H1 (cell line): ENCODE results near the gene GATAD2B. TPM values are rescaled to one million over a fixed set of nuclear protein-coding genes. Genes with fewer than 3 reads are reported as not detected.

ENCODE experiments used
- CTCF ChIA-PET: fragments of 300-600 bp; sonication (Branson Sonifier 250); formaldehyde crosslinking; loops from one replicate; lab custom pipeline; 2021; ENCODE audit not compliant: partially characterized antibody; lab: Charles Lee
- POLR2A ChIA-PET: fragments of 300-600 bp; sonication (Branson Sonifier 250); formaldehyde crosslinking; loops from one replicate; lab custom pipeline; 2021; ENCODE audit warnings: inconsistent platforms; ENCODE audit not compliant: partially characterized antibody; lab: Charles Lee
- DNase-seq, 2 experiments: peaks; one replicate each; pipeline versions ENCODE4 v3.0.0 to v3.0.0-alpha.2; 2010 to 2022; ENCODE audit warnings: low spot score in 2 of 2, low read depth in 1 of 2, mixed read lengths in 1 of 2
- FAIRE-seq: peaks from 2 replicates; lab custom pipeline; 2011; peaks lifted over from hg19 to GRCh38; lab: Jason Lieb, UNC
- H2AFZ ChIP-seq: 2 replicates; pipeline ENCODE4 v1.8.1; 2012; ENCODE audit warnings: low read length, inconsistent platforms
- H2AK5ac ChIP-seq: 2 replicates; pipeline ENCODE4 v1.6.1; 2013; ENCODE audit warnings: low read depth, low read length
- H2BK120ac ChIP-seq: replicated peaks from 2 replicates; pipeline ENCODE3; 2013; ENCODE audit warnings: low read depth, low read length, inconsistent platforms
- H2BK12ac ChIP-seq: 2 replicates; pipeline ENCODE4 v1.6.1; 2013; ENCODE audit warnings: low read depth, low read length
- H2BK15ac ChIP-seq: 2 replicates; pipeline ENCODE4 v1.6.1; 2013; ENCODE audit warnings: low read length
- H2BK20ac ChIP-seq: 2 replicates; pipeline ENCODE4 v1.6.1; 2013; ENCODE audit warnings: low read length
- H2BK5ac ChIP-seq: 2 replicates; pipeline ENCODE4 v1.6.1; 2013; ENCODE audit warnings: low read depth, low read length
- H3K14ac ChIP-seq: 2 replicates; pipeline ENCODE4 v1.6.1; 2013; ENCODE audit warnings: inconsistent platforms; ENCODE audit not compliant: insufficient read length
- H3K18ac ChIP-seq: 2 replicates; pipeline ENCODE4 v1.6.1; 2013; ENCODE audit warnings: low read length; ENCODE audit errors: extremely low read depth
- H3K23ac ChIP-seq: 2 replicates; pipeline ENCODE4 v1.6.1; 2013; ENCODE audit warnings: inconsistent platforms; ENCODE audit not compliant: insufficient read length
- H3K23me2 ChIP-seq: 2 replicates; pipeline ENCODE4 v1.6.1; 2013; ENCODE audit warnings: low read depth, low read length
- H3K27ac ChIP-seq: 2 replicates; pipeline ENCODE4 v1.6.1; 2011; ENCODE audit warnings: low read depth, low read length, inconsistent platforms
- H3K27me3 ChIP-seq, 4 experiments: replicated peaks in 1 of 4; 1 replicate in 1 of 4; 2 replicates in 3 of 4; pipeline versions ENCODE4 v1.6.1 to v1.8.1; 2011 to 2013; ENCODE audit warnings: low read length in 3 of 4, mild to moderate bottlenecking in 3 of 4, inconsistent platforms in 2 of 4, mixed read lengths in 2 of 4, moderate library complexity in 1 of 4; ENCODE audit not compliant: control insufficient read depth in 3 of 4, insufficient read depth in 3 of 4; ENCODE audit errors: extremely low read depth in 1 of 4
- H3K36me3 ChIP-seq, 4 experiments: 2 replicates each; pipeline versions ENCODE4 v1.6.1 to v1.8.1; 2011 to 2013; ENCODE audit warnings: mild to moderate bottlenecking in 4 of 4, low read length in 3 of 4, moderate library complexity in 2 of 4, control low read depth in 1 of 4, inconsistent platforms in 1 of 4; ENCODE audit not compliant: insufficient read depth in 4 of 4, control insufficient read depth in 2 of 4
- H3K4ac ChIP-seq: replicated peaks from 2 replicates; pipeline ENCODE3; 2013; ENCODE audit warnings: low read length, low read depth, mixed read lengths, inconsistent platforms; ENCODE audit not compliant: insufficient read length
- H3K4me1 ChIP-seq, 4 experiments: replicated peaks in 1 of 4; 1 replicate in 1 of 4; 2 replicates in 3 of 4; pipeline versions ENCODE4 v1.6.1 to v1.8.1; 2011 to 2013; ENCODE audit warnings: low read length in 3 of 4, inconsistent platforms in 2 of 4, mixed read lengths in 1 of 4; ENCODE audit not compliant: insufficient read depth in 4 of 4, control insufficient read depth in 3 of 4
- H3K4me2 ChIP-seq, 2 experiments: 2 replicates each; pipeline versions ENCODE4 v1.6.1 to v1.8.1; 2011 to 2013; ENCODE audit warnings: low read depth in 2 of 2, low read length in 2 of 2, control low read depth in 1 of 2, inconsistent platforms in 1 of 2, mild to moderate bottlenecking in 1 of 2; ENCODE audit not compliant: insufficient read depth in 1 of 2
- H3K4me3 ChIP-seq, 4 experiments: fragments of 200-600, 300-600 bp in 1 of 4; sonication (generic), shearing (Covaris generic), sonication (Bioruptor Twin) in 1 of 4; 2 replicates each; pipeline versions ENCODE4 v1.5.1 to v1.8.1; 2011 to 2016; ENCODE audit warnings: low read length in 4 of 4, low read depth in 3 of 4, control low read depth in 2 of 4, inconsistent platforms in 2 of 4, mild to moderate bottlenecking in 2 of 4, mixed read lengths in 1 of 4, moderate library complexity in 1 of 4; ENCODE audit not compliant: insufficient read depth in 2 of 4; ENCODE audit errors: extremely low read depth in 1 of 4
- H3K56ac ChIP-seq: replicated peaks from 2 replicates; pipeline ENCODE3; 2013; ENCODE audit warnings: low read depth, mild to moderate bottlenecking, mixed read lengths, low read length, inconsistent platforms; ENCODE audit not compliant: insufficient read length
- H3K79me1 ChIP-seq: 2 replicates; pipeline ENCODE4 v1.6.1; 2013; ENCODE audit warnings: low read depth, low read length, control low read depth
- H3K79me2 ChIP-seq, 2 experiments: 2 replicates each; pipeline versions ENCODE4 v1.6.1 to v1.8.1; 2012 to 2013; ENCODE audit warnings: low read length in 2 of 2, mild to moderate bottlenecking in 2 of 2, inconsistent platforms in 1 of 2; ENCODE audit not compliant: insufficient read depth in 2 of 2, control insufficient read depth in 1 of 2
- H3K9ac ChIP-seq, 4 experiments: replicated peaks in 1 of 4; 1 replicate in 1 of 4; 2 replicates in 3 of 4; pipeline versions ENCODE4 v1.6.1 to v1.8.1; 2011 to 2013; ENCODE audit warnings: low read depth in 3 of 4, low read length in 3 of 4, control low read depth in 2 of 4, mild to moderate bottlenecking in 2 of 4, moderate library complexity in 2 of 4, inconsistent platforms in 1 of 4; ENCODE audit errors: extremely low read depth in 1 of 4
- H3K9me3 ChIP-seq, 2 experiments: 2 replicates each; pipeline versions ENCODE4 v1.6.1 to v1.8.1; 2012 to 2013; ENCODE audit warnings: mild to moderate bottlenecking in 2 of 2, moderate library complexity in 2 of 2, control low read depth in 1 of 2, inconsistent platforms in 1 of 2, low read depth in 1 of 2, low read length in 1 of 2, mixed read lengths in 1 of 2; ENCODE audit not compliant: insufficient read depth in 2 of 2
- H4K20me1 ChIP-seq, 2 experiments: replicated peaks in 1 of 2; 2 replicates each; pipeline versions ENCODE3 to v1.8.1; 2011 to 2013; ENCODE audit warnings: inconsistent platforms in 2 of 2, low read length in 2 of 2, mild to moderate bottlenecking in 1 of 2; ENCODE audit not compliant: insufficient read depth in 2 of 2, control insufficient read depth in 1 of 2
- H4K5ac ChIP-seq: 2 replicates; pipeline ENCODE4 v1.6.1; 2013; ENCODE audit warnings: low read length, low read depth, mixed read lengths, inconsistent platforms; ENCODE audit not compliant: insufficient read length
- H4K8ac ChIP-seq: 2 replicates; pipeline ENCODE4 v1.8.0; 2013; ENCODE audit warnings: mild to moderate bottlenecking, moderate library complexity, low read length, inconsistent platforms; ENCODE audit not compliant: insufficient read depth; ENCODE audit errors: extremely low read depth
- H4K91ac ChIP-seq: replicated peaks from 2 replicates; pipeline ENCODE3; 2013; ENCODE audit warnings: low read length, mixed read lengths, inconsistent platforms; ENCODE audit not compliant: insufficient read length
- CBX8 ChIP-seq: fragments of 300-800, 300-1000 bp; sonication (generic); IDR thresholded peaks from 2 replicates; pipeline ENCODE4 v1.7.1; 2016; ENCODE audit warnings: low read depth, low read length, borderline replicate concordance
- CEBPB ChIP-seq: IDR thresholded peaks from 2 replicates; pipeline ENCODE4 v1.6.1; 2012; ENCODE audit warnings: low read depth, low read length
- EP300 ChIP-seq, 2 experiments: IDR thresholded peaks; 1 replicate in 1 of 2; 2 replicates in 1 of 2; pipeline ENCODE4 v1.6.1; 2011 to 2012; ENCODE audit warnings: low read depth in 2 of 2, low read length in 2 of 2, mild to moderate bottlenecking in 2 of 2, borderline replicate concordance in 1 of 2, inconsistent platforms in 1 of 2, moderate library complexity in 1 of 2
- HDAC2 ChIP-seq, 2 experiments: fragments of 300-600 bp in 1 of 2; sonication (generic) in 1 of 2; IDR thresholded peaks; 2 replicates each; pipeline ENCODE4 v1.6.1; 2011 to 2012; ENCODE audit warnings: low read depth in 2 of 2, low read length in 2 of 2, mild to moderate bottlenecking in 2 of 2, moderate library complexity in 2 of 2, borderline replicate concordance in 1 of 2, inconsistent platforms in 1 of 2
- PHF8 ChIP-seq: fragments of 200-600 bp; sonication (generic); conservative IDR thresholded peaks from 2 replicates; pipeline ENCODE4 v1.7.1; 2012; ENCODE audit warnings: low read depth, mild to moderate bottlenecking, inconsistent platforms, low read length, moderate library complexity
- SIRT6 ChIP-seq: IDR thresholded peaks from one replicate; pipeline ENCODE4 v1.7.1; 2012; ENCODE audit warnings: low read length, inconsistent platforms
- TAF1 ChIP-seq: IDR thresholded peaks from 2 replicates; pipeline ENCODE4 v1.6.1; 2011; ENCODE audit warnings: mild to moderate bottlenecking, low read depth, low read length
- polyA plus RNA-seq, 7 experiments: library from polyadenylated mRNA; depleted of rRNA in 3 of 7; stranded (reverse) in 5 of 7; unstranded in 2 of 7; fragments of >200 nt in 5 of 7; fragments of 200-250 nt in 2 of 7; gene quantifications; 1 replicate in 5 of 7; 2 replicates in 1 of 7; 4 replicates in 1 of 7; pipeline versions ENCODE4 v1.2.1 to v1.2.3, GENCODE V29; 2011 to 2013; ENCODE audit warnings: missing spikeins in 2 of 7, mixed read lengths in 2 of 7
- total RNA-seq: library from RNA; stranded (reverse); fragmentation: NEBNext Ultra II Directional; extraction: Animal tissue kit (Norgen Biotek cat#: 25700); gene quantifications from 2 replicates; pipeline ENCODE4 v1.2.1, GENCODE V29; 2021
- TF ChIP-seq, protein P1 (sequence below): IDR thresholded peaks from 2 replicates; pipeline ENCODE4 v1.6.1; 2012; ENCODE audit warnings: low read length, inconsistent platforms

The GATAD2B gene
- total and polyA plus RNA-seq, 2 of the 8 experiments (the other 6 are each of a cell fraction or from before 2014, with no cell fraction given): 8.4 to 39.1 TPM

GRCh38 chr1:153856763-153857162 is 66.0 kb downstream of the GATAD2B start:
- Histone ChIP-seq H4K8ac (no peak overlapping the region), H2BK20ac (no peak overlapping the region), H2BK5ac (no peak overlapping the region), H2AK5ac (no peak overlapping the region), H2BK15ac (no peak overlapping the region), H3K4ac (no peak overlapping the region), H2BK12ac (no peak overlapping the region), H3K4me3 (no peak overlapping the region), H3K4me1 (no peaks in the 10 kb centered on the region), H3K4me2 (no peak overlapping the region), H2AFZ (no peak overlapping the region), H3K79me2 (peaks cover 0 to 37% of the 10 kb centered on the region in 2 experiments; a peak in 3 of 4 replicates), H3K23me2 (no peaks in the 10 kb centered on the region), H3K56ac (no peak overlapping the region), H4K20me1 (peaks cover 0 to 12% of the 10 kb centered on the region in 2 experiments), H3K79me1 (peaks cover 5% of the 10 kb centered on the region; the same call in 1 of the 2 replicates), H3K14ac (no peak overlapping the region), H3K18ac (no peak overlapping the region), H4K5ac (no peak overlapping the region), H4K91ac (no peak overlapping the region), H3K27me3 (no peaks in the 10 kb centered on the region), H3K23ac (no peak overlapping the region), H3K27ac (no peak overlapping the region), H3K36me3 (no peaks in the 10 kb centered on the region; a peak in 2 of 8 replicates), H3K9ac (no peak overlapping the region), H2BK120ac (no peak overlapping the region), H3K9me3 (no peaks in the 10 kb centered on the region)
- no peak for FAIRE-seq
- POLR2A ChIA-PET: no interaction called here
- TF ChIP-seq TAF1 (no peak), EP300 (IDR thresholded peaks at IDR 0.05; ENCODE audit: borderline replicate concordance in 1 of 2, low read depth in 2 of 2, low read length in 2 of 2) (no peak), PHF8 (no peak), HDAC2 (IDR thresholded peaks at IDR 0.05; ENCODE audit: borderline replicate concordance in 1 of 2, low read depth in 2 of 2, low read length in 2 of 2) (no peak), CBX8 (no peak), CEBPB (no peak), SIRT6 (no peak)
- TF ChIP-seq, protein P1, sequence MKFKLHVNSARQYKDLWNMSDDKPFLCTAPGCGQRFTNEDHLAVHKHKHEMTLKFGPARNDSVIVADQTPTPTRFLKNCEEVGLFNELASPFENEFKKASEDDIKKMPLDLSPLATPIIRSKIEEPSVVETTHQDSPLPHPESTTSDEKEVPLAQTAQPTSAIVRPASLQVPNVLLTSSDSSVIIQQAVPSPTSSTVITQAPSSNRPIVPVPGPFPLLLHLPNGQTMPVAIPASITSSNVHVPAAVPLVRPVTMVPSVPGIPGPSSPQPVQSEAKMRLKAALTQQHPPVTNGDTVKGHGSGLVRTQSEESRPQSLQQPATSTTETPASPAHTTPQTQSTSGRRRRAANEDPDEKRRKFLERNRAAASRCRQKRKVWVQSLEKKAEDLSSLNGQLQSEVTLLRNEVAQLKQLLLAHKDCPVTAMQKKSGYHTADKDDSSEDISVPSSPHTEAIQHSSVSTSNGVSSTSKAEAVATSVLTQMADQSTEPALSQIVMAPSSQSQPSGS: no peak
- no peak for DNase-seq
- CTCF ChIA-PET: no interaction called here
